Suppressor macrophage treated with lipopolysaccharide for 4 hours (primary cell): ENCODE data around the gene CYP26C1.

ENCODE experiments used
- DNase-seq: peaks from one replicate; pipeline ENCODE4 v3.0.0-alpha.2; 2020

CYP26C1 gene

DNA sequence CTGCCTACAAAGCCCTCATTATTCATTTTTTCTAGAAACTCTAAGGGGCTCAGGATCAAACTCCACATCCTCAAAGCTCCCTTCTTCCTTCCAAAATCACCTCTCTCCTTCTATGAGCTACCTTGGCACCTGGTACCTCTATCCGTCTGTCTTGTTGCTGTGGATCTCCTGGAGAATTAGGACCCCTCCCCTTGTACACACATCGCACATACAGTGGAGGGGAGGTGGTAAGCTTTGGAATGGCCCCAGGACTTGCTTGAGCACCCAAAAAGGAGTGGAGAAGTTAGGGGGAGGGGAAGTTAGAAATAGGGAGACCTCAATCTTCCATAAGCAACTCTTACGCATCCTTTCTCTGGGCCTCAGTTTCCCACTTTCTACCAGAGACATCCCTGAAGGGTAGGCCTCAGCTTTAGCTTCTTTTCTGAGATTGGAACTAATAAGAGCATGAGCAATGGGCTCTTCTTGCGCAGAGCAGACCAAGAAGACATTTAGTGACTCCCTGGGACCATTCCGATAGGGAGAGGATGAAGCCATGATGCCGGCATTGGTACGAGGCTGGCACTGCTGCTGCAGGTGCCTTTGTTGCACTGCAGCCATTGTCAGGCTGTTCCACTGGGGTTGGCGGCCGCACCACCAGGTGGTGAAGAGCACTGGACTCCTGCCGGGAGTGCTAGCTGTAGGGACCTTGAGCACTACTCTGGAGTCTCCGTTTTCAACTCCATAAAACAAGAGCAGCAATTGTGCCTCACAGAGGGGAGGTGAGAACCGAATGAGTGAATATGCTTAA lies 4.5 kb downstream of the CYP26C1 start:
- no peak for DNase-seq

DNA sequence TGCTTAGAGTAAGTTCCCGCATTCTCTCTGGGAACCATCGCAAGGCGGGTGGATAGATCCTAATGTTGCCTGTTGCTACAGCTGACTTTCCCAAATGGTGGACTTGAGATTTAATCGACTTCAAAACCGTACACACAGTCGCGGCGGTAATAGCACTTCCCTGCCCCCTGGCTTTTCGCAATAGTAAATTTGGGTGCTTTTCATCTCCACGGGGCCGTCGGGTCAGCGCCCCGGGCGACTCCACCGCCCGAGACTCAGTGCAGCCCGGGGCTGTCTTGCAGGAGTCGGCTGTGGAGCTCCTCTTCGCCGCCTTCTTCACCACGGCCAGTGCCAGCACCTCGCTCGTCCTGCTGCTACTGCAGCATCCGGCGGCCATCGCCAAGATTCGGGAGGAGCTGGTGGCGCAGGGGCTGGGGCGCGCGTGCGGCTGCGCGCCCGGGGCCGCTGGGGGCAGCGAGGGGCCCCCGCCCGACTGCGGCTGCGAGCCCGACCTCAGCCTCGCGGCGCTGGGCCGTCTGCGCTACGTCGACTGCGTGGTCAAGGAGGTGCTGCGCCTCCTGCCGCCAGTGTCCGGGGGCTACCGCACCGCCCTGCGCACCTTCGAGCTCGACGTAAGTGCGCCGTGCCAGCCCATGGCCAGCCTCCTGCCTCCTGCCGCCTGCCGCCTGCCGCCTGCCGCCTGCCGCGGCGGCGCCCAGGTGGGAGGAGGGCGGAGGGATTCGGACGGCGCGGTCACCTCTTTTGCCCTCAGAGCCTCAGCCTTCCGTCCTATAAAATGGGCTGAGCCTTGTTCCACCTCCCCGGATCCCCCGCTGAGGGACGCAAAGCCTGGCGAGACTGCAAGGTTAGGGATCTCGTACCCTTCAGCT lies 5.3 kb downstream of the CYP26C1 start:
- no peak for DNase-seq

DNA sequence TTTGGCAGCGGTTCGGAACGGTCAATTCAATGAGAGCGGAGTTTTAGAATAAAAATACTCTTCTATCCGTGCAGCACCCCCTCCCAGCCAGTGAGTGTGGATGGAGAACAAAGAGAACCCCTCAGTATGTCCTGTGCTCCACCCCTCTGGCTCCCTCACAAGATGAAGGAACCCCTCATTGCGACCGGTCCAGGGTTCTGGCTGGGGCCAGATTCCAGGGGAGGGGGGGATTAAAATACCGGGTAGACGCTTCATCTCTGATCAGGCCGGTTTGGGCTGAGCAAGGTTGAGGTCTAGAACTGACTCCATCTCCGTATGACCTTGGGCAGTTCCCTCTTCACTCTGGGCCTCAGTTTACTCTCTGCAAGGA lies 5.9 kb downstream of the CYP26C1 start:
- DNase-seq = no peak

DNA sequence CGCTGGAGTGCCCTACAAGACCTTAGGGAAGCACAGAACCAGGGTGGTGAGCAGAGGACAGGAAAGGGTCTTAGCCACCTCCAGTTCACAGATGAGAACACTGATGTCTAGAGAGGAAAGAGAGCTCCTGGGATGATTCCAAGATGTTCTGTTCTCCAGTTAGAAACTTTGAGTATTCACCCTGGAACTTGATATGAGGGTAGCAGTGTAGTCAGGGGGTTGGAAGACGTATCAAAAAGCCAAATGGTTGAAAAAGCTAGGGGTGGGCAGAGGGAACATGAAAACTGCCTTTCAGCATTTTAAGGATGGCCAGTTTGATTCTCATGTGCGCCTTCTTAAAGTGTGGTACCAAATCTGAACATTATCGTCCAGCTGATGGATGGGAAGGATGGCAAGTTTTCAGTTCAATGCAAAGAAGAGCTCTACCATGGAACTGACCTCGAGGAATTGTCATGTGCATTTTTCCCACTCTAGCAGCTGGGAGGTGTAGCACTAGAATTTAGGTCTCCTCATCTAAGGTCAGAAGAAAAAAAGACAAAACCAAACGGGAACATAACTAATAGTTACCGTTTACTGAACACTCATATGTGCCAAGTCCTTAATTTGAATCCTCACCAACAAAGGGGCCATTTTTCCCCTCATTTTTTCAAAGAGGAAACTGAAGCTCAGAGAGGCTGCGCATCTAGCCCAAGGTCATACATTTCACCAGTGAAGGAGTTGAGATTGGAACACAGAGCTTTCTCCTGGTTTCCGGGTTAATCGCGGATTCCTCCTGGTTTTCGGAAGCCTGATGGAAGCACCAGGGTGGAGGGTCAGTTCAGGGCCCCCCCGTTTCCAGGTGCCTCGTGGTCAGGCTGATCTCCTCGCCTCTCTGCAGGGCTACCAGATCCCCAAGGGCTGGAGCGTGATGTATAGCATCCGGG lies 7.1 kb downstream of the CYP26C1 start:
- no peak for DNase-seq

DNA sequence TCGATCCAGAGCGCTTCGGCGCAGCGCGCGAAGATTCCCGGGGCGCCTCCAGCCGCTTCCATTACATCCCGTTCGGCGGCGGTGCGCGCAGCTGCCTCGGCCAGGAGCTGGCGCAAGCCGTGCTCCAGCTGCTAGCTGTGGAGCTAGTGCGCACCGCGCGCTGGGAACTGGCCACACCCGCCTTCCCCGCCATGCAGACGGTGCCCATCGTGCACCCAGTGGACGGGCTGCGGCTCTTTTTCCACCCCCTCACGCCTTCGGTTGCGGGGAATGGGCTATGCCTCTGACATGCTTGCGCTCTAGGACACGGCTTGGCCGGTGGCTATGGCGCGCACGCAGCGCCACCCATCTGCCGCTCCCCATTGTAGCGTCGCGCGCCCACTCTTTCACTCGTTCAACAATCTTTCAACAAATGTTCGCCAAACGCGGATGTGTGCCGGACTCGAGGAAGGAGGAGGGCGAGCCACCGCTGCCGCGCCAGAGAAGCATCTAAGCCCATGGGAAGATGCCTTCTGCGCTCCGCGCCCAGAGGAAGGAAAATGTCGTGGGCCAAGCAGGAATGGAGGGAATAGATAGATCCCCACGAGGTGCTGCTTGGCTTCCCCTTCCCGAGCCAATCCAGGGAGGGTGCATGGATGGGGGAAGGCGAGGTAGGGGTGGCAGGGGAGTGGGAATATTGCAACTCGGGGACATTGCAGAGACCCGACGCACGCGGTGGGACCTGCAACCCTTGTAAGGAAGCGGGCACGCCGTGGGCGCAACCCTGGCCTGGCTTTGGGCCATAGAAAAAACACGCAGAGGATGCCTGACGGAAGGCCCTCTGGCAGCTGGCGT lies 8.0 kb downstream of the CYP26C1 start:
- DNase-seq = no peak

DNA sequence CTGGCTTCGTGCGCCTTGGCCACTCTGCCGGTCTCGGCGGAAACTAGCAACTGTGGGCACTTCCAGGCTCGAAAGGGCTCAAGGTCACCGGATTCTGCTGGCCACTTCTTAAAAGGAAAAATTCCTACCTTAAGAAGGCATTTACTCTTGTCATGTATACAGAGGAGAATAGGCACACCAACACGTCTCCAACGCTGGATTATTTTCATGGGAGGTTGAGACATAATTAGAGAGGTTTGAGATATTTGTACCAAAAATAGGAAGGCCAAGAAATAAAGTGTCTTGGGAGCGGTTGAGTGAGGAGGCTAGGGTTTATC lies 8.6 kb downstream of the CYP26C1 start:
- no peak for DNase-seq

DNA sequence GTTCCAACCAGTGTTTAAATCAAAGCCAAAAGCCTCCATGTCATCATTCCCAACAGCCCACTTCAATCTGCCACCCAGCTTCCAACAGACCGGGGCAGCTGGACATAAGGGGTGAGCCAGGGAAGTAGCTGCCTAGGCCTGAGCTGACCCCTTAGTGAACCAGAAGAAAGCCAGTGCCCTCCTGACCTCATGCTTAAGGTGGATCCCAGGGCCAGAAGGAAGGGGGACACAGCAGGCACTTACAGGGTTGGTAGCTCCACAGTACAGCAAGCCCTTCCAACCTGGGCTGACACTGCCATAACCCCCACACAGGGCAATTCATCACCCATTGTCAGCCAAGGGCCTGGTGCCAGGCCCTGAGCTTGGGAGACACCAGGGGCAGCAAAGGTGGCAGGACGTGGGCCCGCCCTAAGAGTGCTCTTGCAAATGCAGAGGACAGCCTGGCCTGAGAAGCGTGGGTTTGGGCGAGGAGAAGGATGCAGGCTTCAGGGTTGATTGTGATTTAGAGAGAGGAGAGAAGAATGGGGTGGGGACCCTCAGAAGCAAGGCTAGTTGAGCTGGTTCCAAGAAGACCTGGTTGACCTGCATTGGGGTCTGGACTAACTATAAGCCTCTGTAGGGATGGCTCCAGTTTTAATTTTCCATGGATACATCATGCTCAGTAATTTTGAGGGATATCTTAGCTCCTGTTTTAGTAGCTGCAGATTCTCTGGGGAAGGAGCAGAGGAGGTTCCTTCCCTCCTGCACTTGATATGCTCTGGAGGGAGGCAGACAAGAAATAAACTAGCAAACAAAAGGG lies 10.0 kb downstream of the CYP26C1 start:
- no peak for DNase-seq

DNA sequence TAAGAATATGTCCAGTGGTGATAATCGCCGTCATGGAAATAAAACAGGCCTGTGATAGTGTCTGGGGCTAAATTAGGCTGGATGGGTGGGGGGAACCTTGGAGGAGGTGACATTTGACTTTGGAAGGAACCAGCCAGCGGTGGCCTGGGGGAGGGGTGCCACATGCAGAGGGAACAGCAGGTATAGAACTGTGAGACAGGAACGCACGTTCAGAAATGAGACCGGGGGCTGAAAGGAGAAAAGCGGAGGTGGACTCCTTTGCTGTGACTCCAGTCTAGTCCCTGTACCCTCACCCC lies 10.5 kb downstream of the CYP26C1 start:
- no peak for DNase-seq

DNA sequence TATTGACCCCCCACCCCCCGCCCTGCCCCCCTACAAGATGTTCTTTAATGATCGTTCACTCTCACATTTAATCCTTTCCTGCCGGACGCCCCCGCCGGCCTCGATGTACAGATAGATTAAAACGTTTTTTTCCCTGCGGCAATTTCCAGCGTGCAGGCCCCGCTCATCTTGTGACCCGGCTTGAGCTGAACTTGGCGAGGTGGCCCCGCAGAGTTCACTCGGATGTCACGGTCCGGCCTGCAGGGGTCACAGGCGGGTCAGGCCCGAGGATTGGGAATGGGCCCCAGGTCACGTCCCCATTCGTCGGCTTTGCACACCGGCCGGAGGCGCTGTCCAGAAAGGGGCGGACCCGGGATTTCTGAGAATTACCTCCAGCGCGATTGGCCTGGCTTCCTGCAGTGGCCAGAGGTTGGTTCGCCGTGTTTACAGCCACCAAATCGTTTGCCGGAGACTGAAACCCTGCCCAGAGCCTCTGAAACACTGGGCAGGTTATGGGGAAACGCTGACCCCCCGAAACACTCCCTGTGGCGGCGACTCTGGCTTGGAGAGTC lies 11.2 kb downstream of the CYP26C1 start:
- DNase-seq = no peak

DNA sequence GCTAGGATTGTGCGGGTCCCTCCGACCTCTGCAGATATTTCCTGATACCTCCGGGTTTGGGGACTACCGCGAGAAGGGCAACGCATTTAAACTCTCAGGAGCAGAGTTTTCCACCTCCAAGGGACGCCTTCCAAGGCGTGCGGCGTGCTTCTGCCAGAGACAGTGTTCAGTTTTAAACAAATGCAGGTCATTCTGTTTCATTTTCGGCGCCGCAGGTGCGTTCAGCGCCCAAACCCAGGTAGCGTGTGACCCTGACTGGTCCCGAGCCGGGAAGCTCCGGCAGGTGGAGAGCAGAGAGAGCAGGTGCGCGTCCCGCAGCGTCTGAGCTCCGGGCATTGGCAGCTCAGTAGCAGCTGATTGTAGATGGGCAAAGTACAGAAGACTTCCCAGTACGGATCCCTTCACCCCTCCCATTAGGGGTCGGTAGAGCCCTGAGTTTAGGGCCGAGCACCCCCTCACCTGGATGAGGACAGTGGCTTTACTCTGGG lies 11.7 kb downstream of the CYP26C1 start:
- DNase-seq = no peak

DNA sequence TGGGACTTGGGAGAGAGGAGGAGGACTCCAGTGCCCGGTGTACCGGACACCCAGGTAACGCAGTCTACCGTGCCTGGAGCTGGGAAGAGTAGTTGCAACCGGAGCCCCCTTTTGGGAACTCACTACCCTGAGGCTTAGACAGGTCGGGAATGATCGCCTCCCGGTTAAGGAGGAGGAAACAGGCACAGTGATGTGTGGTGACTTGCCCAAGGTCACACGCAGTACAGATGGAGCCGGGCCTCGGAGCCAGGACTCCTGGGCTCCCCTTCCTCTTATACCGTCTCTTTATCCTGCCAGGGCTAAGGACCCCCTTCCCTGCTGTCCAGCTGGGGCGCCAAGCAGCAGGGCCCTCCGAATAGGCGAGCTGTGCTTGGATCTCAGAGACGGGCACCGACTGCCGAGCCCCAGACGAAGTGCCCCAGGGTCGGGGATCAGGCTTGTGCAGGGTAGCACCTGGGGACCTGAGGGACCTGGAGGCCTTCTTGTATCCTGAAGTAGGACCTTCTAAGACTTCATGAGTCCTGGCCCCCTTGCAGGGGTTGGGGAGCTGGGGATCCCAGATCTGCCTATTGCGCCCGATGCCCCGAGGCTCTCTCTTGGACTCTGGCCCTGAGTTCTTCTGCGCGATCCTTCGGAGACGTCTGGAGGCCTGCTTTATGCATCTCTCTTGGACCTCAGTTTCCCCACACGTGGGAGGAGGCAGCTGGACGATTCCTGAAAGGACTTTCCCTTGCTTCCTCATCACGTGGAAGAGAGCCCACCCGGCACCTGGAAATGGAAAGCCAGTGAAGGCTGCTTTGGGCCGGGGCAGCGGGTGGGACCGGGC lies 12.3 kb downstream of the CYP26C1 start:
- DNase-seq = no peak

DNA sequence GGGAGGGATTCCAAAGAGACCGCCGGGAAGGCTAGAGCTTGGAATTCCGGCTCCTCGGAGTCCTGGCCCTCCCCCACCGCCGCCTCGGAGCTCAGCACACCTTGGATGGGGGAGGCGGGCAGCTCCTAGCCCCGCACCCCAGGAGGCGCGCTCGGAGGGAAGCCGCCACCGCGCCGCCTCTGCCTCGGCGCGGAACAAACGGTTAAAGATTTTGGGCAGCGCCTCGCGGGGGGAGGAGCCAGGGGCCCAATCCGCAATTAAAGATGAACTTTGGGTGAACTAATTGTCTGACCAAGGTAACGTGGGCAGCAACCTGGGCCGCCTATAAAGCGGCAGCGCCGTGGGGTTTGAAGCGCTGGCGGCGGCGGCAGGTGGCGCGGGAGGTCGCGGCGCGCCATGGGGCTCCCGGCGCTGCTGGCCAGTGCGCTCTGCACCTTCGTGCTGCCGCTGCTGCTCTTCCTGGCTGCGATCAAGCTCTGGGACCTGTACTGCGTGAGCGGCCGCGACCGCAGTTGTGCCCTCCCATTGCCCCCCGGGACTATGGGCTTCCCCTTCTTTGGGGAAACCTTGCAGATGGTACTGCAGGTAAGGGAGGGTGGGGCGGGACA lies 13.0 kb downstream of the CYP26C1 start, which contains the start of gene CYP26A1:
TSS of gene CYP26A1 (plus strand) at position 355 of the 608 bp plus-strand sequence. CDS start at position 397, 42 bp downstream.
- DNase-seq = no peak

DNA sequence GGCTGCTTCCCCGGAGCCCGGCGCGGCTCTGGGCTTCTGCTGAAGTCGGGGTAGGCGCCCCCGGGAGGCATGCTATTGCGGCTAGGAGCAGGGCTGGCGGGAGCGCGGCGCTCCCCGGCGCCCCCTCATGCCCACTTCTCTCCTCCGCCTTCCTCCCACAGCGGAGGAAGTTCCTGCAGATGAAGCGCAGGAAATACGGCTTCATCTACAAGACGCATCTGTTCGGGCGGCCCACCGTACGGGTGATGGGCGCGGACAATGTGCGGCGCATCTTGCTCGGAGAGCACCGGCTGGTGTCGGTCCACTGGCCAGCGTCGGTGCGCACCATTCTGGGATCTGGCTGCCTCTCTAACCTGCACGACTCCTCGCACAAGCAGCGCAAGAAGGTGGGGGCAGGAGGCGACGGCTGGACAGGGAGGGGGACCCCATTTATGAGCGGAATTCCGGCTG lies 13.6 kb downstream of the CYP26C1 start:
- no peak for DNase-seq

DNA sequence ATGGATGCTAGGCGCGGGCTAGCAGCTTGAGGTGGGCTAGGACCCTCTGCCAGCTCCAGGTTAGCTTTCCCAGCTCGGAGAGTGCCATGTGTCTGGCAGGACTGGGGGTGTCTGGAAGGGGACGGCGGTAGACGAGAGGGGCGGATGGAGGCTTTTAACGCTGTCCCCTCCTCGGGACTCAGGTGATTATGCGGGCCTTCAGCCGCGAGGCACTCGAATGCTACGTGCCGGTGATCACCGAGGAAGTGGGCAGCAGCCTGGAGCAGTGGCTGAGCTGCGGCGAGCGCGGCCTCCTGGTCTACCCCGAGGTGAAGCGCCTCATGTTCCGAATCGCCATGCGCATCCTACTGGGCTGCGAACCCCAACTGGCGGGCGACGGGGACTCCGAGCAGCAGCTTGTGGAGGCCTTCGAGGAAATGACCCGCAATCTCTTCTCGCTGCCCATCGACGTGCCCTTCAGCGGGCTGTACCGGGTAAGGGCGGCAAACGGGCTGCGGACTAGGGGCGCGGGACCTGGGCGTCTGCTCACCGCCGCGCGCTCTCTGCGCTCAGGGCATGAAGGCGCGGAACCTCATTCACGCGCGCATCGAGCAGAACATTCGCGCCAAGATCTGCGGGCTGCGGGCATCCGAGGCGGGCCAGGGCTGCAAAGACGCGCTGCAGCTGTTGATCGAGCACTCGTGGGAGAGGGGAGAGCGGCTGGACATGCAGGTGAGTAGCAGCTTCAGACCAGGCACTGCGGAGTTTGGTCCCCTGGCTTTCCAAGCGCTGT lies 14.2 kb downstream of the CYP26C1 start:
- DNase-seq = no peak

DNA sequence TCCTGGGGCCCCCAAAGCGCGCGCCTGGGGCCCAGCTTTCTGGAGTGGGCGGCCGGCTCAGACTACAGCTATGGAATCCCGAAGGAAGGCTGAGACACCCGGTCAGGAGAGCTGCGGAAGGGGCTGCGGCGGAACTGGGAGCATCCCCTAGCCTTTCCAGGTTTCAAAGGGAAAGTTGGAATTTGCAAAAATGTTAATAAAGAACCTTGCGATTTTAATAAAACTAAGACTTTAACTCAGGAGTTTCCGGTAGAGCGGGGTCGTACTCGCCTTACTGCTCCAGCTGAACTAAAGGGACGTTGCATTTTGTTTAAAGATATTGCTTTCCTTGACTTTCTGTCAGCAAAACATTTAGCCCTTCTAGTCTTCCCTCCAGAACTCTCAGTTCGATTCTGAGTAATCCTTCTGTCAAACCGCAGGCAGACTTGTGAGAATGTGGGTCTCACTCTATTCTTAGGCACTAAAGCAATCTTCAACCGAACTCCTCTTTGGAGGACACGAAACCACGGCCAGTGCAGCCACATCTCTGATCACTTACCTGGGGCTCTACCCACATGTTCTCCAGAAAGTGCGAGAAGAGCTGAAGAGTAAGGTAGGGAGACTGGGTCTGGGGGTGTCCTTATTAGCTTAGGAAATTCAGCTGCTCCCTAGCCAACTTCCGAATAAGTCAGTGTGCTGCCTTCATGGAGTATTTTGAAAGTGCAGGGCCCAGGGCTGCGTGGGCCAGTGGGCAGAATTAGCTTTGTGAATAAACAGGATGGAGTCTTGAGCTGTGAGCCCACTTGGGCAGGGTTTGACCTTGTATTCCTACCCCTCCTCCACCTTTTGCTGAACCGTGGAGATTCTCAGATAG lies 15.0 kb downstream of the CYP26C1 start:
- DNase-seq = no peak

DNA sequence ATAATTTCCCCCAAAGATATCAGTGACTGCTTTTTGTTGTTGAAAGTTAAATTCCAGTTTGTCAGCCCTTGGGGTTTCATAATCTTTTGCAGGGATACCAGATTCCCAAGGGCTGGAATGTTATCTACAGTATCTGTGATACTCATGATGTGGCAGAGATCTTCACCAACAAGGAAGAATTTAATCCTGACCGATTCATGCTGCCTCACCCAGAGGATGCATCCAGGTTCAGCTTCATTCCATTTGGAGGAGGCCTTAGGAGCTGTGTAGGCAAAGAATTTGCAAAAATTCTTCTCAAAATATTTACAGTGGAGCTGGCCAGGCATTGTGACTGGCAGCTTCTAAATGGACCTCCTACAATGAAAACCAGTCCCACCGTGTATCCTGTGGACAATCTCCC lies 16.3 kb downstream of the CYP26C1 start:
- DNase-seq = no peak

DNA sequence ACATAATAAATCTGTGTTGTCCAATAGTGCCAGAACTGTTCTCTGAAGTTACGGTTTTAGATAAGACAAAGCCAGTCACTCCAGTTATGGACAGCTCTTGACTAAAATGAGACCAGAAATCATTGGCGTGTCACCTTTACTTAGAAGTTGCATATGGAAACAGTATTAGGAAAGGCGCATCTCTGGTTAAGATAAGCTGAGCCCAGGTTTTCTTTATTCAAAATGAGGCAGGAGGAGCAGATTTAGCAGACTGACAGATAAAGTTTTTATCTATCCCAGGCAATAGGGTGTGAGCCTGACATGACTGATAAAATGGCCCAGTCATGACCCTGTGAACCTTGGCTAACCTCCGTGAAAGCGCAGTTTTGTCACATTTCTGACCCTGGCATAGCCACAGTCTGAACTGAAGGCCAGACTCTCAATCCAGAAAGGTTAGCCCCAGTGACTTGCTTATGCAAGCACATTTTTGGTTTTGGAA lies 17.3 kb downstream of the CYP26C1 start:
- no peak for DNase-seq
